HPDE6-E6E7 (cell line): ENCODE data around the gene OR2A2.
A peak's percentile ranks its signal among the peaks of the same experiment; 100 is the strongest.
"Not testable (repeated sequence)": the region's sequence is repeated elsewhere in the genome, so short reads cannot be mapped to it uniquely, and the experiment has no call there.

Source experiments
- DNase-seq: peaks from one replicate; pipeline ENCODE4 v3.0.0; 2011; ENCODE audit warnings: missing footprints; ENCODE audit errors: extremely low spot score

Gene OR2A2, protein sequence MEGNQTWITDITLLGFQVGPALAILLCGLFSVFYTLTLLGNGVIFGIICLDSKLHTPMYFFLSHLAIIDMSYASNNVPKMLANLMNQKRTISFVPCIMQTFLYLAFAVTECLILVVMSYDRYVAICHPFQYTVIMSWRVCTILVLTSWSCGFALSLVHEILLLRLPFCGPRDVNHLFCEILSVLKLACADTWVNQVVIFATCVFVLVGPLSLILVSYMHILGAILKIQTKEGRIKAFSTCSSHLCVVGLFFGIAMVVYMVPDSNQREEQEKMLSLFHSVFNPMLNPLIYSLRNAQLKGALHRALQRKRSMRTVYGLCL

DNA sequence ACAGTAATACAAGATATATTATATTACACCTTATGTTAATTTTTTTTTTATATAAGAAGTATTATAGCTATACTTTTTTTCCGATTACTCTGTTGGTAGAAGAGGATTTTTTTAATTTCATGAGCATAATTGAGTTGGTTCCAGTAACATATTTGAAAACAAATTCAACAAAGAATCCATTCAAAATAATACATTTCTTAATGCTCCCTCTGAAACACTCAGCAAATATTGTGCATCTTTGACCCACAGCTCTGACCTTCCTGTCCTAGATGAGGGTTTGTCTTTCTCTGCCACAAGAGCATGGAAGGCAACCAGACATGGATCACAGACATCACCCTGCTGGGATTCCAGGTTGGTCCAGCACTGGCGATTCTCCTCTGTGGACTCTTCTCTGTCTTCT, at the start of gene OR2A2:
TSS of gene OR2A2 (plus strand) at position 301 of the 400 bp plus-strand sequence. CDS start at position 301, 0 bp downstream.
- DNase-seq = no peak

DNA sequence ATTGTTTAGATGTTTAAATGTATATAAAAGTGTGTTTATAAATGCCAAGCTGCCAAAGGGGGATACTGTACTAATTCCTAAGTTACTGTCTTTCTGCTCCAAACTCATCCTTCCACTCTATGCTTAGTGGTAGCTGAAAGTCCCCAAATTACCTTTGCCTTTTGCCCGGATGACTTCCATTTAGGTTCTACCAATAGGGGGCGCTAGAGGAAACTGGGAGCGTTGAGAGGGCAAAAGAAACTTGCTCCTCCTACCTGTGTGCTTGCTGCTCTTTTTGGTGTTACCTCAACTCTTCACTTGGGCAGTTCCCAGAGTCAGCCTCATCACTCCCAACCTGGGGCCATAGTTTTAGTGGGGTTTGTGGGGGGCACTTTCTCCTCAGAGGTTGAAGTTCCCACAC, 45.7 kb upstream of the OR2A2 start:
- no peak for DNase-seq

DNA sequence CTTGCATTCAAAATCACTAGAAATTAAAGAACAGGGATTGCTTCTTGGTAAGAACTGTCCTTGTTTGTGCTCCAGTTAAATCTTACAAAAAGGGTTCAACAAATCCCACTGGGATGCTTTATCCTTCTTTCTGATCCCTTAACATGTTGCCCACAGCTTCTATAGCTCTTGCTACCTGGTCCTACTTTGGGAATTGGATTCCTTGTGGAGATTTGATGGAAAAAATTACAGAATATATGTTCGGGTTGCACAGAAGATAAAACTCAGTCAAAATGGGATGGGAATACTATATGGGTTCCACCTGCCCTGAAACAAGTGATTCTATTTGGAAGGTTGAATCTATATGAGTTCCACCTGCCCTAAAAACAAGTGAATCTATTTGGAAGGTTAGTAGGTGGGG, 39.9 kb upstream of the OR2A2 start, which contains the start of gene OR2A25:
TSS of gene OR2A25 (plus strand) at position 301 of the 400 bp plus-strand sequence. CDS start 4,409 bp downstream, outside the sequence.
- no peak for DNase-seq

DNA sequence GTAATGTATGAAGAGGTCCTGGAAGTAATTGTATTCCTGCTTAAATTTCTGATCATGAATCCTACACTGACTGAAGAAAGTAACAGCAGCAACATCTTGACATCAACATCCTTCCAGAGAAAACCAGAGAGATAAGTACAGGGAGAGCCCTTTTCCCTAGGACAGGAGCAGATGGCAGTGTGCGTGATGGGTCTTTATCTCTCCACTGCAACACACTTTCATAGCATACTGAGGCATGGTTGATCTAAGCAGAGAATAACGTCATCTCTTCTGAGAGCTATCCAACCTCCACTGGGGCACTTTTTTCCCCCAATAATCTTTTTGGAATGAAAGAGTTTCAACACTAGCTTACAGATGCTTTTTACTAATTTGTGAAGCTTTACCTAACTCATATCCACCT, 39.4 kb upstream of the OR2A2 start:
- DNase-seq = no peak

DNA sequence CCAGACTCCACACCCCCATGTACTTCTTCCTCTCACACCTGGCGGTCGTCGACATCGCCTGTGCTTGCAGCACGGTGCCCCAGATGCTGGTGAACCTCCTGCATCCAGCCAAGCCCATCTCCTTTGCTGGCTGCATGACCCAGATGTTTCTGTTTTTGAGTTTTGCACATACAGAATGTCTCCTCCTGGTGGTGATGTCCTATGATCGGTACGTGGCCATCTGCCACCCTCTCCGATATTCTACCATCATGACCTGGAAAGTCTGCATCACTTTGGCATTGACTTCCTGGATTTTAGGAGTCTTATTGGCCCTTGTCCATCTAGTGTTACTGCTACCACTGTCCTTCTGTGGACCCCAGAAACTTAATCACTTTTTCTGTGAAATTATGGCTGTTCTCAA, 35.0 kb upstream of the OR2A2 start:
- no peak for DNase-seq

DNA sequence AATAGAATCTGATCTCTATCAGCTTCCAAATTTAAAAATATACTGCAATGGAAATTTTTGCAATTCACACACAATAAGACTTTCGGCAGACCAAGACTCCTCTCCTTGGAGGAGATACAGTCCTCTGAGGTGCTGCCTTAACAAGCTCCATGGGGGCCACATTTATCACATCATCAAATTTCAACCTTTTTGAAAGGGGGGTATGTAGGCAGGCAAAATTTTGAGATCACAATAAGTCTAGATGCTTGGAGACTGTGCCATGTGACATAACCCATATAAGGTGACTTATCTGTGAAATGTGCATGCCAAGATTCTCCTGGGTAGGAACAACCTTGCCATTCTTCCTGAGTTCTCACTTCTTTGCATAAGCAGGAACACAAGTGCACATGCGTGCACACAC, 23.4 kb upstream of the OR2A2 start, which contains the start of gene OR2A12:
TSS of gene OR2A12 (plus strand) at position 301 of the 400 bp plus-strand sequence. CDS start 8,830 bp downstream, outside the sequence.
- no peak for DNase-seq

DNA sequence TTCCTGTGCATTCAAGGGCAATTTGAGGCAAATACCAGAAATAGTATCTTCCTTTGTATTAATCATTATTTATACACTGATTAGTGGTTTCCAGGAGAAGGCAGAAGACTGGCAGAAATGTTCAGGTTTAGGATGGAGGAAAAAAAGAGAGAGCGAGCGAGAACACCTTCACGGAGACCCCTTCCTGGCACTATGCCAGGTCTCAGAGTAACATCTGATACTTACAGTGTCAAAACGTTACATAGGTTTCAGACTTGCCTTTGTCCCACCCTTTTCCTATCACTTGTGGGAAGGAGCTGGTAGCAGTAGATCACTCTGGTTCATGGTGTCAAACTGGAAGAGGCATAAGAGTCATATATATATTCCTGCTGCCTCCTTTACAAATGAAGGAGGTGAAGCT, 22.7 kb upstream of the OR2A2 start:
- no peak for DNase-seq

DNA sequence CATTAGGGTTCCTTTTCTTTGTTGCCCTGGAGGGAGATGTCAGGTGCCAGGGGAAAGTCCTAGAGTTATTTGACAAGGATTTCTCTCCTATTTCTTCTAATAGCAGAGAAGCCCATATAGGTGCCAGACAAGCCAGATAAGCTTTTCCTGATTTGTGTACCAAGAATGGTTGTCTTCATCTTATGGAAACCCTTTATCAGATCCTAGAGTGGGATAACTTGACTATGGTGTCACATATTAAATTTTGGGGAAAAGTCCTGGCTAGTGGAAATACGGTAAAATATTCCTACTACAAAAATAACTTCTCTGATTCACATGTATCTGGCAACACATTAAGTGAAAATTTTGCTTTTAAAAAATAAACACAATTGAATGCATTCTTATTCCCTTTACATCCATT, 22.2 kb upstream of the OR2A2 start:
- DNase-seq = no peak

DNA sequence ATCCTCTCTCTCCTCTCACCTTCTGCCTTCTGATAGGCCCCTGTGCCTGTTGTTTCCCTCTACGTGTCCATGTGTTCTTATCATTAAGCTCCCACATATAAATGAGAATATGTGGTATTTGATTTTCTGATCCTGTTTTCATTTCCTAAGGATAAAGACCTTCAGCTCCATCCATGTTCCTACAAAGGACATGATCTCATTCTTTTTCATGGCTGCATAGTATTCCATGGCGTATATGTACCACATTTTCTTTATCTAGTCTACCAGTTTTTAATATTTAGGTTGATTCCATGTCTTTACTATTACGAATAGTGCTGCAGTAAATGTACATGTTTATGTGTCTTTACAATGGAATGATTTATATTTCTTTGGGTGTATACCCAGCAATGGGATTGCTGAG, 18.7 kb upstream of the OR2A2 start:
- no peak for DNase-seq

DNA sequence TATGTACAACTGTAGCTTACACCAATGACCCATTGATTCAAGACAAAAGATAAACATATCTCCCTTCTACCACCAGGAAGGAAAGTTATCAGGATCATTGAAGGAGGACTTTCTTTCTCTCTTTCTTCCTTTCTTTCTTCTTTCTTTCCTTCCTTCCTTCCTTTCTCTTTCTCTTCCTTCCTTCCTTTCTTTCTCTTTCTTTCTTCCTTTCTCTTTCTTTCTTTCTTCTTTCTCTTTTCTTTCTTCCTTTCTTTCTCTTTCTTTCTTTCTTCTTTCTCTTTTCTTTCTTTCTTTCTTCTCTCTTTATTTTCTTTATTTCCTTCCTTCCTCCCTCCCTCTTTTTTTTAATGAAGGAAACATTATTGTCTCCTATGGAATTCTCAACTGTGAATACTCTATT, 10.6 kb upstream of the OR2A2 start:
- DNase-seq = no peak

DNA sequence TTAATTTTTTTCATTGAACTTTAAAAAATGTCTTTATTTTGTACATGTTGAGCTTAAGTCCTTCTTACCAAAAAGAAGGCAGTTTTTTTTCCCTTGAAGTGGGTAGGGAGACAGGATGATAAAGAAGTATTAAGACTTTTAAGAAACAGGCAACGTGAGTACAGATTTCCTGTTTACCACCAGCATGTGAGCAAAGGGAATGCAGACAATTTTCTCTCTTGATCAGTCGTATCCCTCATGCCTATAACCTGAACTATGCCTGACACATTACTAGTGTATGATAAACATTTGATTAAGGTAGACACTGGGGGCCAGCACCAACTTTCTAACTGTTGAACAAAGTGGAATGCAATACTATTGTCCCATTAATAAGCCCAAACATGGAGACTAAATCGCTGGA, 8.8 kb upstream of the OR2A2 start:
- no peak for DNase-seq

DNA sequence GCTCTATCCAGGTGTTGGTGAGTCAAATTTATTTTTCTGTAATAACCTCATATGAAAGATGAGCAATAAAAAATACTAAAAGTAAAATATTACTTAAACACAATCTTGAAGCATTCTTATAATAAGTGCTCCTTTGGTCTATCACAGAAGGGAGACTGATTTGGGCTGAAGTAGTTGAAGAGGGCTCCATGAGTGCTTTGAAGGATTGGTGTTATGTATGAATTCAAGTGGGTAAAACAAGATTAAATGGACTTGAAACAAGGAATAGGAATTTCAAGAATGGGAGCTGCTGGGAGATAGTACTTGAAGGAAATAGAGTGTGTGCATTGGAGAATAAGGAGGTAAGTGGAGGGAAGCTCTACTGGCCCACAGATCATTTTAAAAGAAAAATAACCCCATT, 7.3 kb upstream of the OR2A2 start:
- DNase-seq = no peak

DNA sequence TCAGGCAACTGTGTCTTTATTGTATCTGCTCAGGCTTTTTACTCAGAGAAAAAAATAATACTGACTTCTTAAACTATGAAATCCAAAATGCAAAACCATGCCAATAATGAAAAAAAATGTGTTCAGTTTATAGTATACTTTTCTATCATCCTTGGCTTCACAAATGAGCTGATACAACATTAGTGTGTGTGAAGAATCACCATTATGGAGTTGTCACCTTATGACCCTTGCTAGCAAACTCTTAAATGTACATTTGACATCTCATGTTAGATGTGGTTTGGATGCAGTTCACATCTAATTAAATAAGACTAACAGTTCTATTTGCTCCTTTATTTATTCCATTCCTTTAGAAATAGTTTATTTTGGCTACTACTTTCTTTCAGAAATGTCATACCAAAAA, 4.2 kb upstream of the OR2A2 start:
- no peak for DNase-seq

DNA sequence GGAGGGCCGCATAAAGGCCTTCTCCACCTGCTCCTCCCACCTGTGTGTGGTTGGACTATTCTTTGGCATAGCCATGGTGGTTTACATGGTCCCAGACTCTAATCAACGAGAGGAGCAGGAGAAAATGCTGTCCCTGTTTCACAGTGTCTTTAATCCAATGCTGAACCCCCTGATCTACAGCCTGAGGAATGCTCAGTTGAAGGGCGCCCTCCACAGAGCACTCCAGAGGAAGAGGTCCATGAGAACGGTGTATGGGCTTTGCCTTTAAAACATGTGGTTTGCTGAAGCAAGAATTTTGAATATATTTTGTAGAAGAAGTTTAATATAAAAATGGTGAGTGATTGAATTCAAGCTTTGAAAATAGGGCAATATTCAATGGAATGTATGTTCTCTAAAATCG, 889 bp downstream of the OR2A2 start:
- DNase-seq = no peak

DNA sequence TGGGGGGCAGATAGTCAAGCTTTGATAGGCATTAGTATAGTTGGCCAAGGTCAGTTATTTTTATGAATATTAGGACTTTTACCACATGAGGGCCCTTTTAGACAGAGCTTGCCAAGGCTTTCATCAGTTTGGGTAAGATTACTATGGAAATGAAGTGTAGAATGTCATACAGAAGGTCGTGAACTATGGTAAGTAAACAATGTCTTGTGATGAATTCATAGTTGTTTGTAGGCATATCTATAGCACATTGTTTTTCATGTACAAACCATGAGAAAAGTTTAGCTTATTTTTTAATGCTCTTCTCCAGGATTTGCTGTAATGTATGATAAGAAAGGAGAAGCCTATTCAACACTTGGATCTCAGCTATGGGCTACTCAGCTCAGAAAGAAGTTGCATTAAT, 4.3 kb downstream of the OR2A2 start:
- no peak for DNase-seq

DNA sequence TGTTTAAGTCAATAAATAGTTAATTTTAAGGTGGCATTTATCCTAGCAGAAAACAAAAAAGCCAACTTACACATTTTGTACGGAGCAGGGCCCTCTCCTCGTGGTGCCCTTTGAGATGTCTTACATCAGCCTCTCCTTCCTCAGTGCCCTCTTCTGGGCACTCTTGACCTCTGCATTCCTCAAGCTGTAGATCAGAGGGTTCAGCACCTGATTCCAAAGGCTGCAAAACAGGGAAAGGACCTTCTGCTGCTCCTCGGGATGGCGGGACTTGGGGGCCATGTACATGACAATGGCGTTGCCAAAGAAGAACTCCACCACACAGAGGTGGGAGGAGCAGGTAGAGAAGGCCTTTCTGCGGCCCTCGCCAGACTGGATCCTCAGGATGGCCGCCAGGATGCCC, 9.0 kb downstream of the OR2A2 start:
- no peak for DNase-seq

DNA sequence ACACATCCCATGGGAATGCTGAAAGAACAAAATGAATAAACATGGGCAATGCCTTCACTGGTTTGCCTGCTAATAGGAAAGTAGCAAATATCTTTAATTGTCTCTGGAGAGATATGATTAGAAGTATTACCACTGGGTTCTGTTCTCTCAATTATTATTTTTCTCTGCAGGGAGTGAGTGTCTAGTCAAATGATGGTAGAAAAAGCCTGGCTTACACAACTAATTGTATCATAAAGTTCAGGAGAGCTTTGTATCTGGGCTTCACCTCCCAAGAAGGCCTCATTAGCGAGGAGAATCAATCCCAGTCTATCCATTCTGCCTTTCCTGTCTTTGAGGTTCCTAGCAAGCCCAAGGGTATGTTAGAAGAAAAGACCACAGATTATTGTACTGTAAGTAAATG, 13.5 kb downstream of the OR2A2 start, which contains the start of gene OR2A14:
TSS of gene OR2A14 (plus strand) at position 301 of the 400 bp plus-strand sequence. CDS start 5,937 bp downstream, outside the sequence.
- no peak for DNase-seq

DNA sequence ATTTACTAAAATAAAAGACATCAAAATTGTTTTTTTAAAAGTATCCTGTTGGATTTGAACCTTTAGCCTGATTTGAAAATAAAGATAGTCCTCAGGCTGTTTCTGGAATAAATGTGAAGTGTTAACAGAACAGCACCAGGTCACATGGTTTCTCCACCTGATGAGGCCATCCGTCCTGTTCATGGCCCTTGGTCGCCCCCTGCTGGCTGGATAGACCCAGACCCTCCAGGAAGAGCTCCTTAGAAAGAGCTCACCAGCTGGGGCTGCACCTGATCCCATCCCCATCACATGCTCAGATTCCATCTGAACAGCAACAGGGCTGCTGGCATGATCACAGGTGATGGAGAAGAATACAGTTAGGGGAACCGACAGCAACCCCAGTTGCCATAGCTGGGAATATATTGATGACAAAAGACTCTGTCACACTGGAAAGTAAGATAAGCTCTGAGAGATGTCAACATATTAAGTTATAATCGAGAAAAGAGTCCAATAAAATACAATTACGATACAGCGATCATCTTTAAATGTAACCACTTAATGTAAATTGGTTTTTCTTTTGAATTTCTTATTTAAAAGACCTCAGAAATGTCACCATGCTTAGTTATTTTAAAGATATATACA, 18.4 kb downstream of the OR2A2 start:
- DNase-seq = peak; percentile 80

DNA sequence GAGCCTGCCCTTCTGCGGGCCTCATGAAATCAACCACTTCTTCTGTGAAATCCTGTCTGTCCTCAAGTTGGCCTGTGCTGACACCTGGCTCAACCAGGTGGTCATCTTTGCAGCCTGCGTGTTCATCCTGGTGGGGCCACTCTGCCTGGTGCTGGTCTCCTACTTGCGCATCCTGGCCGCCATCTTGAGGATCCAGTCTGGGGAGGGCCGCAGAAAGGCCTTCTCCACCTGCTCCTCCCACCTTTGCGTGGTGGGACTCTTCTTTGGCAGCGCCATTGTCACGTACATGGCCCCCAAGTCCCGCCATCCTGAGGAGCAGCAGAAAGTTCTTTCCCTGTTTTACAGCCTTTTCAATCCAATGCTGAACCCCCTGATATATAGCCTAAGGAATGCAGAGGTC, 20.2 kb downstream of the OR2A2 start:
- not testable (repeated sequence) for DNase-seq

DNA sequence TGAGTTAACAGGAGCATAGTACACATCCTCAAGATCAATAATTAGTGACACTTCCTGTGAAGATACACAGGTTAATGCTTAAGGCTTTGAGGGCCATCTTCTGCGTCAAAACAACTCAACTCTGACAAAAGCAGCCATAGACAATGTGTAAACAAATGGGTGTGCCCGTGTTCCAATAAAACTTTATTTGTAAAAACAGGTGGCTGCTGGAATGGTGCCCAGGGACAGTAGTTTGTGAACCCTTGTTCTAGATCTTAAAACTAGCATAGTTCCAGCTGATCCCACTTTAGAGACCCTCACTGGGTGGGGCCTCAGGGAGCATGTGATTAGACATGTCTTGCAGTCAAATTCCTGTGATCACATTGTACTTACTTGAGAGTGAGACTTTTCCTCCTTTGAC, 21.3 kb downstream of the OR2A2 start:
- no peak for DNase-seq

DNA sequence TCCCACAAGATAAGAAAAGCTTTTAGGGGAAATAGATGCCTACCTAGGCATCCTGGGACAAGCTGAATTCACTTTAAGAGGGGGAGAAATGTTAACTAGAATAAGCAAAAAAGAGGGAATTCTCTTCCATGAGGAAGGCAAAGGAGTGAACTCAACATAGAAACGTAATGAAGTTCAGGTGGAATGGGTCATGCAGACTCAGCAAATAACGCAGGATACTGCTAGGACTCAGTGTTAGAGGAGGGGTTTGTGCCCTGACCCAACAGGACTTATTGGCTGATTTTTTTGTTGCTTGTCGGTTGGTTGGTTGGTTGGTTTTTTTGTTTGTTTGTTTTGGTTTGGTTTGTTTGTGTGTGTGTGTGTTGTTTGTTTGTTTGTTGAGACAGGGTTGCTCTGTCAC, 22.9 kb downstream of the OR2A2 start:
- DNase-seq = no peak

DNA sequence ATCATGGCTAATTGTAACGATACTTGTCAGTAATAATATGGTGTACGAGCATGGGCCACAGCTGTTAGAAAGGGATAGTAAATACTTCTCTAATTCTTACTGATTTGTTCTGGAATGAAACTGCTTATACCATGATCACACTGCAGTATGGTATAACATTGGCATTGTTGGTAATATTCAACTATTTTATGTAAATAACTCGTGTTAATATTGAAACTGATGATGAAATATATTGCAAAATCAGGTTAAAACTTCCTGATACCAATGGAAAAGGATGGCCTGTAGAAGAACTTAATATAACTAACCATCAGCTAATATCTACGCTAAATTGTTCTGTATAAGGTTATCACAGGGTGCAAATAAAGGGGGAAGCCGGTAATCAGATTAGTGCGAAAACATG, 23.9 kb downstream of the OR2A2 start:
- no peak for DNase-seq

DNA sequence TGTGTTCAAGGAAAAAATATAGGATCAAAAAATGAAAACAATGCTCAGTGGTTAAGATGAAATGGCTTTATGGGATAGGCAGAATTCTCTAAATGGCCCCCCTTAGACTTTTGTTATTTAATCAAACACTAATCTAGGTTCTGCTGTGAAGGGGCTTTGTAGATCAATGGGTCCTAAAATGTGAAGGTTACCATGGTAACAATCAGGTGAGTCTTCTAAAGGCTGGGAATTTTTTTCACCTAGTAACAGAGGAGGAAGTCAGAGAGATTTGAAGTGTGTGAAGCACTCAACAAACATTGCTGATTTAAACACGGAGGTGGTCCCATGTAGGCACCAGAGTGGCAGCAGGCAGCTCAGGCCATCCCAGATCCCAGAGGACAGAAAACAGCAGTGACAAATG, 24.7 kb downstream of the OR2A2 start:
- no peak for DNase-seq
